Measurements from ENCODE around the gene TP53BP2.
"Not testable (repeated sequence)": the region's sequence is repeated elsewhere in the genome, so short reads cannot be mapped to it uniquely, and the experiment has no call there.

The TP53BP2 gene

DNA sequence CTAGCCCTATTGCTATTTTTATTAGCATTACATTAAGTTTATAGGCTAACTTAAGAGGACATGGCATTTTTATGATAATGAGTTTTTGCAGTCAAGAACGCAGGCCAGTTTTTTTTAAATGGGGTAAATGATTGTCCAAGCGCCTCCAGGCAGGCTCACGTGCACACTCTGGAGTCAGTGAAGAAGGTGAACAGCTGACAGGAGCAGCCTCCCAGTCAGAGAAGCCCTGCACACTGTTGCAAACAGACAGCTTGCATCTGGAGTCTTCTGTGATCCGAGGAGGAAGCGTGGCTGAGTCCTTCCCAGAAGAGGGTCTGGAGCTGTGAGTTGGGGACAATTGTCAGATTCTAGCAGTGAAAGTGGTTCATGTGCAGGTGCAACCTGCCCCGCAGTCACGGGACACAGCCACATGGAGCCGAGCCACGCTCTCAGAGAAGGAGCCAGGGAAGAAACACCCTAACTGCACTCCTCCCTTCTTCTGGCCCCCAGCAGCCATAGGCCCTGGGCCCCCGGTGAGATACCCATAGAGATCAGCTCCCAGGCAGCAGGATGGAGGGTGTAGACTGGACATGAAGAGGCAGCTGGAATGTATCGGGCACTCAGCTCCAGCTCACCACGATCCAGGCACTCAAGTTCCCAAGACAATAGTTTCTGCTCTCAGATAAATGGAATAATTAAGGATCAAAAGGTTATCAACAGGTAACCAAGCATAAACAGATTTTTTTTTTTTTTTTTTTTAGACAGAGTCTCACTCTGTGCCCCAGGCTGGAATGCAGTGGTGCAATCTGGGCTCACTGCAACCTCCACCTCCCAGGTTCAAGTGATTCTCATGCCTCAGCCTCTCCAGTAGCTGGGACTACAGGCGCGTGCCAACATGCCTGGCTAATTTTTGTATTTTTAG is 107.0 kb downstream of the TP53BP2 start:
- no peak for DNase-seq

DNA sequence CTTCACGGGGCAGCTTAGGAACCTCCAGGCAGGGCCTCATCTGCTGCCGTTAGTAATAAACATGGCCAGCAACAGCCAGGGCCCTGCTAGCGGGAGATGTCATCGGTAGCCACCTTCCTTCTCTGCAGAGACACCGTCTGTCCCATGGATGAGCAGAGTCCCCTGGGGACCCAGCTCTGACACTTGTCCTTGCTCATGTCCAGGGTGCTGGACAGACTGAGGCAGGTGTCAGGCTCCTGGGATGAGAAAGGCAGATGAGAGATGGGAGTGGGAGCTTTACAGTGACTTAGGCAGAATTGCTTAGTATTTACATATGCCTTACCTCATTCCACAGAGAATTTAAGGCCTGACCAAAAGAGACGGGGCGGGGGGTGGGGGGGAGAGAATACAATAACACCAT is 108.4 kb downstream of the TP53BP2 start:
- no peak for DNase-seq

DNA sequence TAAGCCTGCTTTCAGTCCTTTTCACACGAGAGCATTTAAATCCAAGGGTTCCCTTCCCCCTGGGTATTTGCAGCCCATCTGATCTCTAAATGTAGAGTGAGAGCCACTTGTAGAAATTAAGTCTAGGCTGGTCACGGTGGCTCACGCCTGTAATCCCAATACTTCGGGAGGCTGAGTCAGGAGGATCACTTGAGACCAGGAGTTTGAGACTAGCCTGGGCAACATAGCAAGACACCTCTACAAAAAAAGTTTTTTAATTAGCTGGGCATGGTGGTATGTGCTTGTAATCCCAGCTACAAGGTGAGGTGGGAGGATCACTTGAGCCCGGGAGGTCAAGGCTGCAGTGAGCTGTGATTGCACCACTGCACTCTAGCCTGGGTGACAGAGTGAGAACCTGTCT is 109.1 kb downstream of the TP53BP2 start:
- not testable (repeated sequence) for DNase-seq

DNA sequence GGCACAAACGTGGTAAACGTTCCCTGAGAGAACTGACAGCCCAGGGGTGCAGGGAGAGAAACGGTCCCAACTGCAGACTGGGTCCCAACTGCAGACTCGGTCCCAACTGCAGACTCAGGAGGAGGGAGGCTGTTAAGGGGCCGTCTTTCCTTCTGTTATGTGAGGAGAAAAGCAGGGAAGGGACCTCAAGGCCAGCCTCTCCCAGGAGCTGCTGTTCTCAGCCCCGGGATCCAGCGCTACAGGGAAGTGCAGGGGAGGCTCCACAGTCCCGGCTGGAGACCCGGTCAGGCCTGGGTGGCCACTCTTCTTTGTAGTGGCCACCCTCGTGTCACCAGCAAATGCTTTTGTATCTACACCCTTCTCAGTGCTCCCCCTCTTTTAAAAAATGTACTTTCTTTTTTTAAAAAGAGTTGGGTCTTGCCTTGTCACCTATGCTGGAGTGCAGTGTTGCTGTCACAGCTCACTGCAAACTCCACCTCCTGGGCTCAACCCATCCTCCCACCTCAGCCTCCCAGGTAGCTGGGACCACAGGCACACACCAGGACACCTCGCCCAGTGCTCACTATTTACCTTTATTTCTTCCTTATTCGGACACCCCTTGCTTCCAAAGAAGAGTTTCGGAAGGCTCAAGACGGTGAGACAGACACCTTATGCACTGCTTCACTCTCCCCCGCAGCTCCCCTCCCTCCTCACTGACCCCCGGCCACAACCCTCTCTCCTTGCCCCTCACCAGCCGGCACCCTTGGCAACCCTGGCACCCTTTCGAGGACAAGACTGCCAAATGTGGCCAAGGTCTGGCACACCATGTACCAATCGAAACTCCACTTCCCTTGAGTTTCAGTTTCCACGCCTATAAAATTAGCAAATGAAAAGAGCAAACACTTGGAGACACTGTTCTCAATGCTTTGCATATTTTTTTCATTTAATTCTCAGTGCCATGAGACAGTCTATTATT is 111.6 kb downstream of the TP53BP2 start:
- no peak for DNase-seq

DNA sequence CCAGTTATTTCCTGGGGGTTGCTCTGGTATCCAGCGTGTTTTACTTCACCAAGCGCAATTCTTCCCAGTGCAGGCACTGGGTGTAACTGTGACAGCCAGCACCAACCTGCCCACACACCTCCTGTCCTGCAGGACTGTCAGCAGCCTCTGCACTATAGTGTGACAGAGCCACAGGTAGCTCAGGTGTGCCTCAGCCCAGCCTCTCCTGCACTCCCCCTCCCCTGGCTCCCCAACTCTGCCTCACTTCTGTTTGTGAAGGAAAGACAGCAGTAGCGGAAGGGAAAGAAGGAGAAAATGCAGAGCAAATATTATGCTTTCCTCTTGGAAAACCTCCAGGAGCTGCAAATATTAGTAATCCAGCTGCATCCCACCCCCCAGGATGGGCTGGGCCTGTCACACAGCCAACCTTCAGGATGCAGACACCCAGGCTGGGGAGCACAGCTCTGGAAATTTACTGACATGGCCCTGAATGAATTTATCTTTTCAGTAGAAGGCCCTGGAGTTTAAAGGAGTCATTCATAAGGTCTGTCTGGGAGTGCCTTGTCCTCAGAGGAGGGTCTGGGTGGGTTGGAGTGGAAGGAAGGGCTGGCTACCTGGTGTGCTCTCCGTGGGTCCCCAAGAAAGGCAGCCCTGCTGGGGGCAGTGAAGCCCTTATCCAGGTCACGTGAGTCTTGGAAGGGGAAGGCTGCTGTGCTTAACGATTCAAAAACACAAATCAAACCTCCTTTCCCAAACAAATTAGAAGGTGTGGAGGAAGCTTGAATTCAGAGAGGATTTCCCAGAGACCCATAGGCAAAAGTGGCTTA is 112.6 kb downstream of the TP53BP2 start:
- no peak for DNase-seq

DNA sequence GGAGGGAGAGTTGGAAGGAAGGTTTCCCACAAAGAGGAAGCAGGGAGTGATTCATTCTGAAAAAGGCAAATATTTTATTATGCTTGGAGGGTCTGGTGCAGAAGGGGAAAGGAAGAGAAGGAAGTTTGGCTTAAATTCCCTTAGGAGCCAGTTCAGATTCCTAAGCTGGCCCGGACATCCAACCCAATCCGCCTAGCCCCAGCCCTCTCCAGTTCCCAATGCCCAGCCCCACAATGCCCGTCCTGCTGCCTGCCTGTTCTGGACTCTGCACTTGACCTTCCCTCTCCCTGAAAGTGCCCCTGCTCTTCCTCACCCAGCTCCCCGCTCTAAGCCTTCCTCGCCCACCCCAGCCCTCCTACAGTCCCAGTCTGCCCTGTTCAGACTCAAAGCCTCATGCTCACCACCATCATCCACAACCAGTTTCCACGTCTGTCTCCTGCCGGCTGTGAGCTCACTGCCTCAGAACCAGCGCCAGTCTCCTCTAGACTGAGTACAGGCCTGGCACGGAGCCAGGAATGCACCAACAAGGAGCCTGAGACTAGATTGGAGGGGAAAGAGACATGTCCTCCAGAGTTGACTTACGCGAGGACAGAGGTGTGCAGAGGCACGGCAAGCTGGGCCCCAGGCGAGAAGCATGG is 114.5 kb downstream of the TP53BP2 start:
- no peak for DNase-seq

DNA sequence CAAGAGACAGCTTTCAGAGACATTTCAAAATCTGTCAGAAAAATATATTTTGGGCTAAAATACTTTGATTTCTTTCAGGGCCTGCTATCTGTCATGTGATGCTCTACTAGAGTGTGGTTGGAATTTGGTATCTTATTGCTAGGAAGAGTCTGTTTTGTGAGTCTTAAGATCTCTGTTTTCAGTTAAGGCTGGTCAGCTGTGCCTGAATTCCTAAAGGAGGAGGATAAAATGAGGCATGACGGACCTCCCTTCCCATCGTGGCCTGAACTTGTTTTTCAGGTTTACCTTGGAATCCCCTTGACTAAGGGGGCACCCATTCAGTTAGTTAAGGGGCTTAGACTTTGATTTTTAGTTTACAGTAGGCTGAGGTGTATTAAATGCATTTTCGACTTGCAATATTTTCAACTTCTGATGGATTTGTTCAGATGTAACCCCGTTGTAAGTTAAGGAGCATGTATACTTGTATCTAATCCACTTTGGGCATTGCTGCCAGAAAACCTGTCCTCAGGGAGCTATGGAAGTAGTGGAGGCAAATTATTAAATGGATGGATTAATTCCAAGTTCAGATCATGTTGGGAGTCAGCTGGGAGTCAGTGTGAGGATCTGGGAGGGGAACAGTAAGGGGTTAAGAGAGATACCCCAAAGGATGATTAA is 115.1 kb downstream of the TP53BP2 start:
- no peak for DNase-seq

DNA sequence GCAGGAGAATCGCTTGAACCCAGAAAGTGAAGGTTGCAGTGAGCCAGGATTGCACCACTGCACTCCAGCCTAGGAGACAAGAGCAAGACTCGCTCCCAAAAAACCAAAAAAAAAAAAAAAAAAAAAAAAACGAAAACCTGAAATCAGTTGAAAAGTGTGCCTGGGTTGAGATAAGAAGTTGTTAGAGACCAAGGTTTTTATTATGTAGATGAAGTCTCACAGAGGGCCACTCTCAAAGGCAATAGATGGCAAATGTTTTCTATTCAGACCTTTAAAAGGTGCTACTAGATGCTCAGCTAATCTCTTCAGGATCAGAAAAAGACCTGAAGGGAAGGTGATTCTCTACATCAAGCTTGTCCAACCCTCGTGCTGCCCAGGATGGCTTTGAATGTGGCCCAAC is 115.8 kb downstream of the TP53BP2 start:
- no peak for DNase-seq

All from activated CD8-positive, alpha-beta memory T cell treated with anti-CD3 and anti-CD28 coated beads for 24 hours (primary cell).